HepG2 (cell line): ENCODE data around the gene GNAI2. TPM values are rescaled to one million over a fixed set of nuclear protein-coding genes. Genes with fewer than 3 reads are reported as not detected.

ENCODE experiments used
- AGO1 ChIP-seq: fragments of 200-400 bp; formaldehyde crosslinking; IDR thresholded peaks from 2 replicates; pipeline ENCODE4 v1.6.1; 2017; ENCODE audit warnings: mild to moderate bottlenecking, low read depth, low read length, moderate library complexity; ENCODE audit not compliant: poor library complexity, severe bottlenecking
- DNMT1 ChIP-seq: sonication (generic); formaldehyde crosslinking; IDR thresholded peaks from 2 replicates; pipeline ENCODE4 v1.5.1; 2020; ENCODE audit warnings: mild to moderate bottlenecking, missing genetic modification reagents
- FOXA3 ChIP-seq: IDR thresholded peaks from 2 replicates; pipeline ENCODE4 v1.6.1; 2016; ENCODE audit warnings: missing genetic modification reagents, missing compliant biosample characterization
- HHEX ChIP-seq: IDR thresholded peaks from 2 replicates; pipeline ENCODE4 v1.6.1; 2016; ENCODE audit warnings: control low read depth
- HMGXB4 ChIP-seq, 2 experiments: sonication (generic) in 1 of 2; formaldehyde crosslinking in 1 of 2; IDR thresholded peaks; 2 replicates each; pipeline versions ENCODE4 v1.4.0 to v1.6.1; 2018 to 2020; ENCODE audit warnings: missing genetic modification reagents in 2 of 2, borderline replicate concordance in 1 of 2, low read depth in 1 of 2, mild to moderate bottlenecking in 1 of 2, missing biosample characterization in 1 of 2
- ISX ChIP-seq: sonication (generic); formaldehyde crosslinking; conservative IDR thresholded peaks from 2 replicates; pipeline ENCODE4 v1.5.0; 2020; ENCODE audit warnings: missing genetic modification reagents
- KLF12 ChIP-seq: sonication (generic); formaldehyde crosslinking; IDR thresholded peaks from 2 replicates; pipeline ENCODE4 v1.4.0; 2020; ENCODE audit warnings: missing genetic modification reagents, borderline replicate concordance
- NCOR1 ChIP-seq: fragments of 200-600 bp; sonication (generic); IDR thresholded peaks from 2 replicates; pipeline ENCODE4 v1.7.0; 2017; ENCODE audit warnings: antibody characterized with exemption, low read length, borderline replicate concordance
- POLR2AphosphoS5 ChIP-seq: IDR thresholded peaks from 2 replicates; pipeline ENCODE4 v1.6.1; 2012; ENCODE audit warnings: low read depth, low read length
- PRMT3 ChIP-seq: sonication (generic); formaldehyde crosslinking; IDR thresholded peaks from 2 replicates; pipeline ENCODE4 v1.8.1; 2022; ENCODE audit warnings: low read depth, mild to moderate bottlenecking, moderate library complexity, missing genetic modification reagents, borderline replicate concordance
- SIN3B ChIP-seq: fragments of 150-350 bp; IDR thresholded peaks from 2 replicates; pipeline ENCODE4 v1.6.1; 2014; ENCODE audit warnings: low read length
- ZFP1 ChIP-seq: IDR thresholded peaks from 2 replicates; pipeline ENCODE4 v1.6.1; 2016
- ZFX ChIP-seq: sonication (generic); formaldehyde crosslinking; IDR thresholded peaks from 2 replicates; pipeline ENCODE4 v1.4.0; 2020; ENCODE audit warnings: mild to moderate bottlenecking, low read depth, missing genetic modification reagents, moderate library complexity
- ZNF510 ChIP-seq: sonication (generic); formaldehyde crosslinking; IDR thresholded peaks from 2 replicates; pipeline ENCODE4 v1.4.0; 2020; ENCODE audit warnings: low read depth, mild to moderate bottlenecking, missing genetic modification reagents
- ZNF746 ChIP-seq: sonication (generic); formaldehyde crosslinking; IDR thresholded peaks from 2 replicates; pipeline ENCODE4 v1.8.0; 2022; ENCODE audit warnings: mild to moderate bottlenecking, missing genetic modification reagents
- ZSCAN20 ChIP-seq: sonication (generic); formaldehyde crosslinking; IDR thresholded peaks from 2 replicates; pipeline ENCODE4 v1.4.0; 2020; ENCODE audit warnings: missing genetic modification reagents, mild to moderate bottlenecking, borderline replicate concordance
- polyA plus RNA-seq, 8 experiments: library from polyadenylated mRNA; depleted of rRNA in 3 of 8; stranded (reverse) in 7 of 8; unstranded in 1 of 8; fragments of >200 nt; fragmentation: Illumina TruSeq in 4 of 8; extraction: Trizol in 4 of 8; gene quantifications; 2 replicates each; pipeline versions ENCODE4 v1.2.1 to v1.2.3, GENCODE V29; 2011 to 2016; ENCODE audit warnings: low read depth in 4 of 8, missing spikeins in 1 of 8, mixed read lengths in 1 of 8; ENCODE audit not compliant: insufficient read depth in 1 of 8
- total RNA-seq, 5 experiments: library from RNA; depleted of rRNA; stranded (reverse); fragments of >200 nt; fragmentation: Illumina TruSeq; extraction: Trizol; gene quantifications; 2 replicates each; pipeline ENCODE4 v1.2.3, GENCODE V29; 2016; ENCODE audit warnings: low read depth in 1 of 5
- TF ChIP-seq, protein P1 (sequence below): sonication (generic); formaldehyde crosslinking; conservative IDR thresholded peaks from 2 replicates; pipeline ENCODE4 v1.4.0; 2020; ENCODE audit warnings: missing genetic modification reagents
- TF ChIP-seq, protein P2 (sequence below): sonication (generic); formaldehyde crosslinking; IDR thresholded peaks from 2 replicates; pipeline ENCODE4 v1.5.1; 2020; ENCODE audit warnings: missing genetic modification reagents, mild to moderate bottlenecking, borderline replicate concordance
- TF ChIP-seq, protein P3 (sequence below): sonication (generic); formaldehyde crosslinking; IDR thresholded peaks from 2 replicates; pipeline ENCODE4 v1.8.1; 2023; ENCODE audit warnings: mild to moderate bottlenecking, inconsistent platforms, moderate library complexity, missing genetic modification reagents, borderline replicate concordance

GNAI2 gene
- total and polyA plus RNA-seq, 2 of the 13 experiments (the other 11 are each of a cell fraction or from before 2014, with no cell fraction given): 51.1 to 66.2 TPM

DNA sequence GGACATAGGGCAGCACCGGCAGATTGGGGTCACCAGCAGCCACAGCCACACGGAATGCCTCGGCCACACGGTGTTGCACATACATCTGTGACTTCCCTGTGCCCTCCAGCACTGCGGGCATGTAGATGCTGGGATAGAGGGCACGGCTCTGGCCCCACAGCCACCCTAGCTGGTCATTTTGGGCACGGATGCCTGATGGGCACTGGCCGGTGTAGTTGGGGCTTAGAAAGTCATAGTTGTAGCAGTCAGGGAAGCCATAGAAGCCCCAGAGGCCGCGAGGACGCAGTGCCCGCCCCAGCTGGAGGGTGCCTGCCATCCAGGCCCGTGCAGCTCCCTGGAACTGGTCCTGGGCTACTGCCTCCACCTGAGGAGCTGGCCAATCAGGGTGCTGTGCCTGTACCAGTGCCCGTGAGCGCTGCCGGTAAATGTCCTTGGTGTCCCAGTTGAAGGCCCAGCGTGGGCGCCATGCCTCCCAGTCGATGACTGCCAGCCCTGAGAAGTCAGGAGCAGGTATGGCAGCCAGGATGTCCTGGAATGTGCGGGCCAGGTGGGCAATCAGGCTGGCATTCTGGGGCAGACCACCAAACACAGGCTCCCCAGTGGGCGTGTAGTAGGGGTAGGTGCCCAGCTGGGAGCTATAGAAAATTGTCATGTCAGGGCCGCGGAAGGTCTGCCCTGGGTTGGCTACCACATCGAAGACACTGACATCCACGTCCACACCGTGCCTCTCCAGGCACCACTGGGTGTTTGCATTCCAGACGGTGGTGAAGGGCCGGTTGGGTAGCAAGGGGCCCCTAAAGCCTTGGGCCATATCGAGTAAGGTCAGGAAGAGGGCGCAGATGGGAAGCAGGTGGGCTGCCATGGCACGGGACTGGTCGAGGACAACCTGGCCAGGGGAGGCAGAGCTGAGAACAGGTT lies 66.3 kb downstream of the GNAI2 start (continued):
- TF ChIP-seq ISX (CRISPR knock-in tag): no peak
- TF ChIP-seq, protein P1, sequence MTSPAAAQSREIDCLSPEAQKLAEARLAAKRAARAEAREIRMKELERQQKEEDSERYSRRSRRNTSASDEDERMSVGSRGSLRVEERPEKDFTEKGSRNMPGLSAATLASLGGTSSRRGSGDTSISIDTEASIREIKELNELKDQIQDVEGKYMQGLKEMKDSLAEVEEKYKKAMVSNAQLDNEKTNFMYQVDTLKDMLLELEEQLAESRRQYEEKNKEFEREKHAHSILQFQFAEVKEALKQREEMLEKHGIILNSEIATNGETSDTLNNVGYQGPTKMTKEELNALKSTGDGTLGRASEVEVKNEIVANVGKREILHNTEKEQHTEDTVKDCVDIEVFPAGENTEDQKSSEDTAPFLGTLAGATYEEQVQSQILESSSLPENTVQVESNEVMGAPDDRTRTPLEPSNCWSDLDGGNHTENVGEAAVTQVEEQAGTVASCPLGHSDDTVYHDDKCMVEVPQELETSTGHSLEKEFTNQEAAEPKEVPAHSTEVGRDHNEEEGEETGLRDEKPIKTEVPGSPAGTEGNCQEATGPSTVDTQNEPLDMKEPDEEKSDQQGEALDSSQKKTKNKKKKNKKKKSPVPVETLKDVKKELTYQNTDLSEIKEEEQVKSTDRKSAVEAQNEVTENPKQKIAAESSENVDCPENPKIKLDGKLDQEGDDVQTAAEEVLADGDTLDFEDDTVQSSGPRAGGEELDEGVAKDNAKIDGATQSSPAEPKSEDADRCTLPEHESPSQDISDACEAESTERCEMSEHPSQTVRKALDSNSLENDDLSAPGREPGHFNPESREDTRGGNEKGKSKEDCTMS (CRISPR knock-in tag): no peak
- TF ChIP-seq, protein P2, sequence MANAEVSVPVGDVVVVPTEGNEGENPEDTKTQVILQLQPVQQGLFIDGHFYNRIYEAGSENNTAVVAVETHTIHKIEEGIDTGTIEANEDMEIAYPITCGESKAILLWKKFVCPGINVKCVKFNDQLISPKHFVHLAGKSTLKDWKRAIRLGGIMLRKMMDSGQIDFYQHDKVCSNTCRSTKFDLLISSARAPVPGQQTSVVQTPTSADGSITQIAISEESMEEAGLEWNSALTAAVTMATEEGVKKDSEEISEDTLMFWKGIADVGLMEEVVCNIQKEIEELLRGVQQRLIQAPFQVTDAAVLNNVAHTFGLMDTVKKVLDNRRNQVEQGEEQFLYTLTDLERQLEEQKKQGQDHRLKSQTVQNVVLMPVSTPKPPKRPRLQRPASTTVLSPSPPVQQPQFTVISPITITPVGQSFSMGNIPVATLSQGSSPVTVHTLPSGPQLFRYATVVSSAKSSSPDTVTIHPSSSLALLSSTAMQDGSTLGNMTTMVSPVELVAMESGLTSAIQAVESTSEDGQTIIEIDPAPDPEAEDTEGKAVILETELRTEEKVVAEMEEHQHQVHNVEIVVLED: no peak
- no peak for TF ChIP-seq ZFX (CRISPR knock-in tag)
- TF ChIP-seq POLR2AphosphoS5: no peak
- TF ChIP-seq HHEX (CRISPR knock-in tag): no peak
- TF ChIP-seq ZNF510 (CRISPR knock-in tag): 0 out of 2 replicates have a peak, but pooled peaks have one; percentile 26
- no peak for TF ChIP-seq ZNF746 (CRISPR knock-in tag)
- TF ChIP-seq ZSCAN20 (CRISPR knock-in tag): no peak
- no peak for TF ChIP-seq KLF12
- no peak for TF ChIP-seq AGO1
- no peak for TF ChIP-seq SIN3B
- no peak for TF ChIP-seq NCOR1
- no peak for TF ChIP-seq HMGXB4 (CRISPR knock-in tag; IDR thresholded peaks at IDR 0.05; ENCODE audit: borderline replicate concordance in 1 of 2, low read depth in 1 of 2)
- TF ChIP-seq DNMT1 (CRISPR knock-in tag): 0 out of 2 replicates have a peak, but pooled peaks have one; percentile 55
- TF ChIP-seq, protein P3, sequence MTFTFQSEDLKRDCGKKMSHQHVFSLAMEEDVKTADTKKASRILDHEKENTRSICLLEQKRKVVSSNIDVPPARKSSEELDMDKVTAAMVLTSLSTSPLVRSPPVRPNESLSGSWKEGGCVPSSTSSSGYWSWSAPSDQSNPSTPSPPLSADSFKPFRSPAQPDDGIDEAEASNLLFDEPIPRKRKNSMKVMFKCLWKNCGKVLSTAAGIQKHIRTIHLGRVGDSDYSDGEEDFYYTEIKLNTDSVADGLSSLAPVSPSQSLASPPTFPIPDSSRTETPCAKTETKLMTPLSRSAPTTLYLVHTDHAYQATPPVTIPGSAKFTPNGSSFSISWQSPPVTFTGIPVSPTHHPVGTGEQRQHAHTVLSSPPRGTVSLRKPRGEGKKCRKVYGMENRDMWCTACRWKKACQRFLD: no peak
- TF ChIP-seq ZFP1: no peak
- no peak; the same call in 1 of the 2 replicates for TF ChIP-seq PRMT3 (CRISPR knock-in tag)
- no peak for TF ChIP-seq FOXA3 (CRISPR knock-in tag)
